Prostate gland (tissue), 2 donors: ENCODE results near the gene SMR3A. TPM values are rescaled to one million over a fixed set of nuclear protein-coding genes. Genes with fewer than 3 reads are reported as not detected.

Experiments used
- DNase-seq: peaks from one replicate; pipeline ENCODE4 v3.0.0-alpha.2; 2019; ENCODE audit warnings: low spot score
- H3K27ac ChIP-seq, 2 donors: fragments of 200-600 bp; sonication (generic); 2 replicates each; pipeline ENCODE4 v1.5.1; 2017 to 2019
- H3K27me3 ChIP-seq: fragments of 200-600 bp; sonication (generic); replicated peaks from 2 replicates; pipeline ENCODE4 v1.5.1; 2019; ENCODE audit not compliant: insufficient read depth
- H3K36me3 ChIP-seq, 2 donors: fragments of 200-600 bp; sonication (generic); 1 replicate in 1 of 2; 2 replicates in 1 of 2; pipeline versions ENCODE4 v1.5.1 to v1.8.1; 2017 to 2019
- H3K4me1 ChIP-seq: fragments of 200-600 bp; sonication (generic); replicated peaks from 2 replicates; pipeline ENCODE4 v1.5.1; 2019
- H3K4me3 ChIP-seq, 2 donors: fragments of 200-600 bp; sonication (generic); 2 replicates each; pipeline ENCODE4 v1.5.1; 2017 to 2019
- H3K9me3 ChIP-seq: fragments of 200-600 bp; sonication (generic); 2 replicates; pipeline ENCODE4 v1.5.1; 2017
- POLR2A ChIP-seq: fragments of 450-650 bp; IDR thresholded peaks from one replicate; pipeline ENCODE4 v1.6.1; 2016; ENCODE audit warnings: antibody characterized with exemption, mild to moderate bottlenecking
- POLR2AphosphoS5 ChIP-seq: sonication (generic); formaldehyde crosslinking; IDR thresholded peaks from one replicate; pipeline ENCODE4 v1.6.1; 2017; ENCODE audit warnings: antibody characterized with exemption
- WGBS: methylation state at CpG from one replicate; pipeline ENCODE4 v1.1.5; 2018; 5-methylcytosine and 5-hydroxymethylcytosine counted together
- intact Hi-C: fragments of 100-400 bp; cut with DNase I; formaldehyde crosslinking; loops from one replicate; pipeline ENCODE4 v1.14.2; 2022
- total RNA-seq, 2 donors: library from RNA; depleted of rRNA; stranded (reverse); fragments of >200 nt; gene quantifications; one replicate each; pipeline ENCODE4 v1.1.0, GENCODE V29; 2016
- TF ChIP-seq, protein P1 (sequence below), 4 experiments: fragments of 200-600 bp in 2 of 4; fragments of 450-650 bp in 2 of 4; sonication (generic) in 2 of 4; IDR thresholded peaks; 1 replicate in 3 of 4; 2 replicates in 1 of 4; pipeline ENCODE4 v1.5.1; 2016 to 2019; ENCODE audit warnings: antibody characterized with exemption in 4 of 4, mild to moderate bottlenecking in 2 of 4, moderate library complexity in 2 of 4

SMR3A gene
- total RNA-seq, 2 donors from 2014 or later: not detected

DNA sequence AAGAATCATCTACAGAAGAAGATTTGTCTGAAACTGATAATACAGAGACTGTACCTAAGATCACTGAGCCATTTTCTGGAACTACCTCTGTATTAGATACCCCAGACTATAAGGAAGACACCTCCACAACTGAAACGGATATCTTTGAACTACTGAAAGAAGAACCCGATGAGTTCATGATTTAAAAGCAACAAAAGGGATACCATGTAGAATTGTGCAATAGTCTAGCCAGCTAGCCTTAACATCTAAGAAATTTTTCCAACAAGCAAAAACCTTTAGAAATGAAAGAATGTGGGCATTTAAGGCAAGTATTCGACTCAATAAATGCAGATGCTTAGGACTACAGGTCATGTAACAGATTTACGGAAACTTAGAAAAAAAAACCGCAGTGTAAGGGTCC lies 24.5 kb upstream of the SMR3A start:
- Histone ChIP-seq H3K36me3 (no peaks in the 10 kb centered on the region), H3K27me3 (no peaks in the 10 kb centered on the region), H3K27ac (no peak overlapping the region), H3K9me3 (no peaks in the 10 kb centered on the region), H3K4me3 (no peak overlapping the region), H3K4me1 (no peaks in the 10 kb centered on the region)
- TF ChIP-seq POLR2A: no peak
- TF ChIP-seq, protein P1, sequence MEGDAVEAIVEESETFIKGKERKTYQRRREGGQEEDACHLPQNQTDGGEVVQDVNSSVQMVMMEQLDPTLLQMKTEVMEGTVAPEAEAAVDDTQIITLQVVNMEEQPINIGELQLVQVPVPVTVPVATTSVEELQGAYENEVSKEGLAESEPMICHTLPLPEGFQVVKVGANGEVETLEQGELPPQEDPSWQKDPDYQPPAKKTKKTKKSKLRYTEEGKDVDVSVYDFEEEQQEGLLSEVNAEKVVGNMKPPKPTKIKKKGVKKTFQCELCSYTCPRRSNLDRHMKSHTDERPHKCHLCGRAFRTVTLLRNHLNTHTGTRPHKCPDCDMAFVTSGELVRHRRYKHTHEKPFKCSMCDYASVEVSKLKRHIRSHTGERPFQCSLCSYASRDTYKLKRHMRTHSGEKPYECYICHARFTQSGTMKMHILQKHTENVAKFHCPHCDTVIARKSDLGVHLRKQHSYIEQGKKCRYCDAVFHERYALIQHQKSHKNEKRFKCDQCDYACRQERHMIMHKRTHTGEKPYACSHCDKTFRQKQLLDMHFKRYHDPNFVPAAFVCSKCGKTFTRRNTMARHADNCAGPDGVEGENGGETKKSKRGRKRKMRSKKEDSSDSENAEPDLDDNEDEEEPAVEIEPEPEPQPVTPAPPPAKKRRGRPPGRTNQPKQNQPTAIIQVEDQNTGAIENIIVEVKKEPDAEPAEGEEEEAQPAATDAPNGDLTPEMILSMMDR (IDR thresholded peaks at IDR 0.05): no peak
- TF ChIP-seq POLR2AphosphoS5: no peak
- intact Hi-C loops: no loop called here
- 89% methylated on average over 5 of the region's 5 CpGs for WGBS
- no peak for DNase-seq

GRCh38 chr4:70337886-70338420 lies 22.6 kb upstream of the SMR3A start:
- intact Hi-C loops: no loop called here
- Histone ChIP-seq H3K4me3 (no peak overlapping the region), H3K36me3 (no peaks in the 10 kb centered on the region), H3K4me1 (no peaks in the 10 kb centered on the region), H3K27me3 (no peaks in the 10 kb centered on the region), H3K27ac (no peak overlapping the region), H3K9me3 (no peaks in the 10 kb centered on the region)
- TF ChIP-seq POLR2AphosphoS5 (no peak), POLR2A (no peak)
- TF ChIP-seq, protein P1 (IDR thresholded peaks at IDR 0.05): no peak
- 92% methylated on average over 1 of the region's 1 CpG for WGBS
- DNase-seq: no peak

GRCh38 chr4:70356185-70356584 lies 4.4 kb upstream of the SMR3A start:
- H3K9me3 ChIP-seq: no peaks in the 10 kb centered on the region
- WGBS: 36% methylated on average over 1 of the region's 1 CpG
- H3K36me3 ChIP-seq: no peaks in the 10 kb centered on the region
- no peak overlapping the region for H3K27ac ChIP-seq
- H3K4me1 ChIP-seq: no peaks in the 10 kb centered on the region
- no peaks in the 10 kb centered on the region for H3K27me3 ChIP-seq
- no peak for DNase-seq
- TF ChIP-seq, protein P1 (IDR thresholded peaks at IDR 0.05): no peak
- TF ChIP-seq POLR2AphosphoS5: no peak
- no peak for TF ChIP-seq POLR2A
- H3K4me3 ChIP-seq: no peak overlapping the region
- intact Hi-C loops: no loop called here

- intact Hi-C loops: no loop called here
- H3K36me3 ChIP-seq: no peaks in the 10 kb centered on the region
- 45% methylated on average over 3 of the region's 3 CpGs for WGBS
Observed at GRCh38 chr4:70359115-70359661, 1.4 kb upstream of the SMR3A start.

DNA sequence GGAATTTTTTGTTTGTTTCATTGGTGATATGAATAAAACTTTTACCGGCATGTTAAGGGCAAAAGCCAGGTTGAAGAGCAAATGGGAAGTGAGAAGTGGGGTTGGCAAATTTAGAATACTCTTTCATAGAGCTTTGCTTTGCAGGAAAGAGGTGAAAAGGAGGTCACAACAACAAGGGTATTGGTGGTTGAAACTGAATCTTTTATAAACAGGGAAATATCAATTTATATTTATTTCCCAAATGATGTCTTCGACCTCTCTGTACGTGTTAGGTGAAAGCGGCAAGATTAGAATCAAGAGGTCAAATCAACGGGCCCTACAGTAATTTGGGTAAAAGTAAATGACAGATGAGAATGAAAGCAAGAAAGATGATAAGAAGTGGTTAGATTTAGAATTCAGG lies 3.4 kb downstream of the SMR3A start:
- Histone ChIP-seq H3K9me3 (no peaks in the 10 kb centered on the region), H3K27me3 (no peaks in the 10 kb centered on the region), H3K36me3 (no peaks in the 10 kb centered on the region), H3K4me1 (no peaks in the 10 kb centered on the region), H3K27ac (no peak overlapping the region), H3K4me3 (no peak overlapping the region)
- no peak for DNase-seq
- TF ChIP-seq, protein P1 (IDR thresholded peaks at IDR 0.05): no peak
- TF ChIP-seq POLR2A (no peak), POLR2AphosphoS5 (no peak)
- WGBS: 93% methylated on average over 5 of the region's 5 CpGs
- intact Hi-C loops: no loop called here

More at GRCh38 chr4:70359115-70359661, 1.4 kb upstream of the SMR3A start:
- DNase-seq: no peak
- H3K4me3 ChIP-seq: no peak overlapping the region
- TF ChIP-seq POLR2A (no peak), POLR2AphosphoS5 (no peak)
- TF ChIP-seq, protein P1 (IDR thresholded peaks at IDR 0.05): no peak
- no peaks in the 10 kb centered on the region for H3K4me1 ChIP-seq
- no peaks in the 10 kb centered on the region for H3K27me3 ChIP-seq
- no peak overlapping the region for H3K27ac ChIP-seq
- H3K9me3 ChIP-seq: no peaks in the 10 kb centered on the region
